Ovary (tissue), 3 donors: ENCODE data around the gene CDK10.

Experiments
- CTCF ChIP-seq, 3 donors: fragments of 450-650 bp in 2 of 3; fragments of 200-600 bp in 1 of 3; IDR thresholded peaks; one replicate each; pipeline versions ENCODE4 v1.5.1 to v1.8.0; 2016 to 2022; ENCODE audit warnings: antibody characterized with exemption in 3 of 3, mild to moderate bottlenecking in 1 of 3
- EP300 ChIP-seq: sonication (generic); formaldehyde crosslinking; IDR thresholded peaks from one replicate; pipeline ENCODE4 v1.6.1; 2017; ENCODE audit warnings: antibody characterized with exemption
- POLR2A ChIP-seq: fragments of 450-650 bp; IDR thresholded peaks from one replicate; pipeline ENCODE4 v1.6.1; 2017; ENCODE audit warnings: antibody characterized with exemption, mild to moderate bottlenecking, moderate library complexity
- donor health status: DM: no; HTN: no; CAD: no.

GRCh38 chr16:89641458-89642119 lies 44.9 kb upstream of the CDK10 start:
- TF ChIP-seq CTCF (IDR thresholded peaks at IDR 0.05) (no peak), POLR2A (no peak), EP300 (no peak)
